HepG2 (cell line): ENCODE measurements around the gene SCYGR4. TPM values are rescaled to one million over a fixed set of nuclear protein-coding genes. Genes with fewer than 3 reads are reported as not detected.
"Not testable (repeated sequence)": the region's sequence is repeated elsewhere in the genome, so short reads cannot be mapped to it uniquely, and the experiment has no call there.

Experiments used
- ATAC-seq: fragments of 200-7000 bp; cut with Tn5 transposase; 3 replicates; pipeline ENCODE4 v1.9.1; 2020; ENCODE audit warnings: mild to moderate bottlenecking, moderate library complexity
- BruUV-seq: library from RNA; stranded (reverse); fragments of 400-500 nt; replicated peaks from 2 replicates; lab custom pipeline; 2021; lab: Mats Ljungman, UMichigan
- CTCF ChIA-PET: fragments of 300-600 bp; formaldehyde crosslinking; extraction: SDS; loops from one replicate; lab custom pipeline; 2021; ENCODE audit warnings: low total read pairs, inconsistent platforms, low intra/inter-chr PET ratio; lab: Yijun Ruan, JAX
- POLR2A ChIA-PET: fragments of 350-600 bp; sonication (Branson Sonifier 250); formaldehyde crosslinking; loops from one replicate; lab custom pipeline; 2020; ENCODE audit warnings: antibody characterized with exemption, inconsistent platforms; lab: Yijun Ruan, JAX
- DNase-seq: peaks from one replicate; pipeline ENCODE4 v3.0.0-alpha.2; 2015; ENCODE audit warnings: low spot score
- FAIRE-seq: peaks from 3 replicates; lab custom pipeline; 2011; peaks lifted over from hg19 to GRCh38; lab: Jason Lieb, UNC
- H2AFZ ChIP-seq: one replicate; pipeline ENCODE4 v1.6.1; 2011; ENCODE audit warnings: low read length, inconsistent platforms
- H3K27ac ChIP-seq: fragments of 300-600 bp; 3 replicates; pipeline ENCODE4 v1.8.0; 2011; ENCODE audit warnings: mixed run types, mild to moderate bottlenecking, mixed read lengths, low read length, inconsistent platforms; ENCODE audit not compliant: insufficient read depth; ENCODE audit errors: extremely low read length
- H3K27me3 ChIP-seq, 2 experiments: fragments of 200-600 bp in 1 of 2; 2 replicates in 1 of 2; 3 replicates in 1 of 2; pipeline versions ENCODE4 v1.6.0 to v1.8.0; 2011; ENCODE audit warnings: low read length in 2 of 2, mild to moderate bottlenecking in 2 of 2, moderate library complexity in 2 of 2, inconsistent platforms in 1 of 2; ENCODE audit not compliant: insufficient read depth in 2 of 2, control insufficient read depth in 1 of 2
- H3K36me3 ChIP-seq, 2 experiments: fragments of 200-600 bp in 1 of 2; replicated peaks in 1 of 2; 2 replicates in 1 of 2; 3 replicates in 1 of 2; pipeline versions ENCODE4 v1.5.1 to v1.8.0; 2011; ENCODE audit warnings: low read length in 2 of 2, inconsistent platforms in 1 of 2; ENCODE audit not compliant: insufficient read depth in 2 of 2, control insufficient read depth in 1 of 2
- H3K4me1 ChIP-seq: 2 replicates; pipeline ENCODE4 v1.5.1; 2012; ENCODE audit warnings: low read length, inconsistent platforms; ENCODE audit not compliant: insufficient read depth
- H3K4me2 ChIP-seq: 2 replicates; pipeline ENCODE4 v1.6.0; 2011; ENCODE audit warnings: low read depth, low read length, inconsistent platforms
- H3K4me3 ChIP-seq, 3 experiments: fragments of 200-600 bp in 1 of 3; sonication (generic), shearing (Covaris generic) in 1 of 3; replicated peaks in 1 of 3; 2 replicates each; pipeline ENCODE4 v1.5.1; 2011 to 2016; ENCODE audit warnings: low read length in 3 of 3, inconsistent platforms in 2 of 3, low read depth in 2 of 3, mild to moderate bottlenecking in 2 of 3, control low read depth in 1 of 3, mixed read lengths in 1 of 3; ENCODE audit not compliant: insufficient read depth in 1 of 3
- H3K79me2 ChIP-seq: one replicate; pipeline ENCODE4 v1.6.1; 2011; ENCODE audit warnings: low read length, inconsistent platforms; ENCODE audit not compliant: insufficient read depth
- H3K9ac ChIP-seq: 2 replicates; pipeline ENCODE4 v1.6.0; 2011; ENCODE audit warnings: mild to moderate bottlenecking, low read depth, low read length, inconsistent platforms; ENCODE audit not compliant: insufficient read depth
- H3K9me3 ChIP-seq: 2 replicates; pipeline ENCODE4 v1.5.1; 2012; ENCODE audit warnings: mild to moderate bottlenecking, low read length
- H4K20me1 ChIP-seq: 2 replicates; pipeline ENCODE4 v1.6.0; 2011; ENCODE audit warnings: inconsistent platforms, mild to moderate bottlenecking, low read length, moderate library complexity; ENCODE audit not compliant: insufficient read depth
- CTCF ChIP-seq: sonication (generic); formaldehyde crosslinking; IDR thresholded peaks from 2 replicates; pipeline ENCODE4 v1.5.0; 2020; ENCODE audit warnings: mild to moderate bottlenecking, missing genetic modification reagents, moderate library complexity
- FOSL2 ChIP-seq: sonication (generic); formaldehyde crosslinking; IDR thresholded peaks from 2 replicates; pipeline ENCODE4 v1.4.0; 2020; ENCODE audit warnings: missing genetic modification reagents
- ZNF136 ChIP-seq: sonication (generic); formaldehyde crosslinking; IDR thresholded peaks from 2 replicates; pipeline ENCODE4 v1.8.1; 2022; ENCODE audit warnings: low read depth, mild to moderate bottlenecking, moderate library complexity, missing genetic modification reagents
- WGBS: methylation state at CpG from one replicate; pipeline ENCODE4 v1.1.6; 2017; ENCODE audit warnings: low lambda C conversion rate; 5-methylcytosine and 5-hydroxymethylcytosine counted together
- in situ Hi-C: cut with HindIII; loops from 2 replicates; pipeline ENCODE4 v1.10.0; 2017; ENCODE audit warnings: low pct_unique_long_range_greater_than_20kb; ENCODE audit not compliant: extremely low pct_ligation_motif_present
- intact Hi-C: fragments of 100-400 bp; cut with micrococcal nuclease; formaldehyde crosslinking; loops from one replicate; pipeline ENCODE4 v1.10.0; 2022; ENCODE audit not compliant: unreplicated experiment
- polyA plus RNA-seq, 8 experiments: library from polyadenylated mRNA; depleted of rRNA in 3 of 8; stranded (reverse) in 7 of 8; unstranded in 1 of 8; fragments of >200 nt; fragmentation: Illumina TruSeq in 4 of 8; extraction: Trizol in 4 of 8; gene quantifications; 2 replicates each; pipeline versions ENCODE4 v1.2.1 to v1.2.3, GENCODE V29; 2011 to 2016; ENCODE audit warnings: low read depth in 4 of 8, missing spikeins in 1 of 8, mixed read lengths in 1 of 8; ENCODE audit not compliant: insufficient read depth in 1 of 8
- total RNA-seq, 5 experiments: library from RNA; depleted of rRNA; stranded (reverse); fragments of >200 nt; fragmentation: Illumina TruSeq; extraction: Trizol; gene quantifications; 2 replicates each; pipeline ENCODE4 v1.2.3, GENCODE V29; 2016; ENCODE audit warnings: low read depth in 1 of 5

Gene SCYGR4
- total and polyA plus RNA-seq, 2 of the 13 experiments (the other 11 are each of a cell fraction or from before 2014, with no cell fraction given), result not detected

- Histone ChIP-seq H3K79me2 (no peaks in the 10 kb centered on the region), H3K36me3 (no peaks in the 10 kb centered on the region), H3K4me1 (peaks cover 7% of the 10 kb centered on the region; the same call in 1 of the 2 replicates), H3K9me3 (no peaks in the 10 kb centered on the region), H3K4me2 (peak overlapping the region; percentile 11; the same call in 1 of the 2 replicates), H3K27me3 (peaks cover 0 to 5% of the 10 kb centered on the region in 2 experiments; a peak in 1 of 5 replicates), H2AFZ (no peak overlapping the region), H3K27ac (no peak overlapping the region), H3K4me3 (no peak overlapping the region), H4K20me1 (no peaks in the 10 kb centered on the region), H3K9ac (no peak overlapping the region)
- WGBS, result 8% methylated on average over 4 of the region's 4 CpGs
- ATAC-seq (no peak), DNase-seq (peak; percentile 18), FAIRE-seq (no peak)
- CTCF ChIA-PET, result no interaction called here
- intact Hi-C loops (no loop called here), in situ Hi-C loops (no loop called here)
- no TSS peak for BruUV-seq
- TF ChIP-seq FOSL2 (CRISPR knock-in tag) (peak; percentile 72), ZNF136 (CRISPR knock-in tag) (no peak)
- POLR2A ChIA-PET, result no interaction called here
Observed at GRCh38 chr2:227597998-227598397, 19.3 kb upstream of the SCYGR4 start.

GRCh38 chr2:227598835-227599503 is 18.3 kb upstream of the SCYGR4 start, which contains the start of gene SCYGR2:
Gene SCYGR2 (plus strand): TSS chr2:227598893. CDS start chr2:227598893, 0 bp downstream.
- H3K9me3 ChIP-seq, H3K36me3 ChIP-seq, DNase-seq, BruUV-seq, H3K4me1 ChIP-seq, CTCF ChIA-PET, H3K27me3 ChIP-seq, intact Hi-C loops, H3K4me3 ChIP-seq, H3K27ac ChIP-seq, H3K9ac ChIP-seq, H2AFZ ChIP-seq, H3K79me2 ChIP-seq, H4K20me1 ChIP-seq, FAIRE-seq, in situ Hi-C loops, POLR2A ChIA-PET: not testable (repeated sequence)
- 66% methylated on average over 9 of the region's 16 CpGs for WGBS
- peak; percentile 32; the same call in 1 of the 2 replicates for TF ChIP-seq CTCF
- peak; percentile 55 for ATAC-seq
- peak within 1 kb of the TSS; percentile 11; the same call in 1 of the 2 replicates for H3K4me2 ChIP-seq
